ENCODE measurements around the gene PGAP3.

PGAP3 gene

DNA sequence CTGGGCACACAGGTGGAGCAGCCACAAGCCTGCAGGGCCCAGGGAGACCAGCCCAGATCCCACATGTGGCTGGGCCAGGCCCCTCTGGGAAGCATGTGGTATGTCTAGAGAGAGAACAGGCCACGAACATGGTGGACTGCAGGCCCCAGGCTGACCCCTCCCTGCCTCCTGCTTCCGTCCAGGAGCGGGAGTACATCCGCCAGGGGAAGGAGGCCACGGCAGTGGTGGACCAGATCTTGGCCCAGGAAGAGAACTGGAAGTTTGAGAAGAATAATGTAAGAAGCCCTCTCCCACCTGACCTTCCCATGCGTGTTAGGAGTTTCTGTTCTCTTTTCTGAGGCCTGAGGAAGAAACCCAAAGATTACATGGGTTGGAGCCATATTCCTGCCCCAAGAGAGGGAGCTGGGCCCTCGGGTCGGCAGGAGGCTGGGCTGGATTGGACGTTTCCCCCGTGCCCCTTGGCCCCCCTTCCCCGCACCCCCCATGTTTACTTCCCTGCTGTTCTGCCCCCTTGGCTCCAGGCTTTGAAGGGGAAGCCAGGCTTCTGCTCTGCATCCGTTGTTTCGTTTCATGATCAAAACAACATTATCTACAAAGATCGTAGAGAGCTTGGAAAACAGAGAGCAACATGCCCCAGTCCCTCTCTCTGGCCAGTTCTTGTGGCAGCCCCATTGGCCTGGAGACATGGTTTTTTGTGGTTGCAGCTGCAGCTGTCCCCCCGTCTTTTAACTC, 28.4 kb downstream of the PGAP3 start:
- no peak for DNase-seq

DNA sequence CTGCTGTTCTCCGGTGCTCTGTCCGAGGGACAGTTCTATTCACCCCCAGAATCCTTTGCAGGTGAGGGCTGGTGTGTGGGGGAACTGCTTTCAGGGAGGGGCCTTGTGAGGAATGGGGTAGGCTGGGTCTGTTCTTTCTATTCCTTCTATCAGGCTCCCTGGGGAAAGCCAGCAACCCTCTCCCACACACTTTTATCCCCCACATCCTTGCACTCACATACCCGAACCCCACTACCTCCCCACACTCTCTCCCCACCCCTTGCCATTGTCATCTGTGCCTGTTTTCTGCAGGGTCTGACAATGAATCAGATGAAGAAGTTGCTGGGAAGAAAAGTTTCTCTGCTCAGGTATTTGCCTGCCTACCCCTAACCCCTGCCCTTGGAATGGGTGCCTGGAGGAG, 29.1 kb downstream of the PGAP3 start:
- DNase-seq = no peak

DNA sequence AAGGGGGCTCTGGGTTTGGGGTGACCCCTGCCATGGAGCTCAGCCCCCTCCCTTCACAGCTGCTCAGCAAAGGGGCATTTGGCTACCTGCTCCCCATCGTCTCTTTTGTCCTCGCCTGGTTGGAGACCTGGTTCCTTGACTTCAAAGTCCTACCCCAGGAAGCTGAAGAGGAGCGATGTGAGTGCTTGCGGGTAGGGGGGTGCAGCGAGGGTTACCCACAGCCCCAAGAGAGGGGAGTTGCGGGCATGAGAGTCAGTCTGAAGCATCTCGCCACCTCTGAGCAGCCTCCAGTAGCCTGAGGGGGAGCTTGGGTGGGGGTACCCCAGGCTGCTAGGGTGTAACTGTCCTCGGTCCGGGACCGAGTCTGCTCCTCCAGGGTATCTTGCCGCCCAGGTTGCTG, 29.5 kb downstream of the PGAP3 start:
- DNase-seq = no peak

DNA sequence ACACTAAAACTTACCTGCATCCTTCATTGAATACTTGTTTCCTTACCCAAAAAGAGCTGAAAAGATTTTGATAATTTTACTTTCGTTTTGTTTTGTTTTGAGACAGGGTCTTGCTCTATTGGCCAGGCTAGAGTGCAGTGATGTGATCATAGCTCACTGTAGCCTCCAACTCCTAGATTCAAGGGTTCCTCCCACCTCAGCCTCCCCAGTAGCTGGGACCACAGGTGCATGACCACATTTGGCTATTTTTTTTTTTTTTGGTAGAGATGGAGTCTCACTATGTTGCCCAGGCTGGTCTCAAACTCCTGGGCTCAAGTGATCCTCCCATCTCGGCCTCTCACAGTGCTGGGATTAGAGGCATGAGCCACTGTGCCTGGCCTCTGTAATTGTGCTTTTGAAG, 32.8 kb downstream of the PGAP3 start:
- DNase-seq = no peak

DNA sequence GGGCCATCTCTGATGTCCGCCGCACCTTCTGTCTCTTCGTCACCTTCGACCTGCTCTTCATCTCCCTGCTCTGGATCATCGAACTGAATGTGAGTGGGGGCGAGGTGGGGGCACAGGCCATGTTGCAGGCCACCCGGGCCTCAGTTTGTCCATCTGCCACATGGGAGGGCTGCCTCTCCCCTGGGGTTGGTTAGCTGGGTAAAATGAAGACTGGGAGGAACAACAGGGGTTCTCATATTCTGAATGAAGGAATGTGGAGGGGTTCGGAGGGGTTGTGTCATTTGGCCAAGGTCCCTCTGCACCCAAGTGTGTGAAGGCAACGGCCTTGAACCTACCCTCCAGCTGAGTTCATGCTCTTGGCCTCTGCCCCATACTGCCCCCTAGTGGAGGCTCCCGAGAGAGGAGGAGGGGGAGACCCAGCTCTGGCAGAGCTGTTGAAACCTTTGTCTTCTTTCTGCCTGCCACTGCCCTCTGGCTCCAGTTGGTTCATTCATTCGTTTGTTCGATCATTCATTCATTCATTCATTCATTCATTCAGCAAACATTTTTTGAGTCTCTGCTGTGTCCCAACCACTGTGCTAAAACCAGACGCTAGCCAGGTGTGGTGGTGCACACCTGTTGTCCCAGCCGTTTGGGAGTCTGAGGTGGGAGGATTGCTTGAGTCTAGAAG, 34.1 kb downstream of the PGAP3 start:
- DNase-seq = peak in 1 of 2 experiments; percentile 37

DNA sequence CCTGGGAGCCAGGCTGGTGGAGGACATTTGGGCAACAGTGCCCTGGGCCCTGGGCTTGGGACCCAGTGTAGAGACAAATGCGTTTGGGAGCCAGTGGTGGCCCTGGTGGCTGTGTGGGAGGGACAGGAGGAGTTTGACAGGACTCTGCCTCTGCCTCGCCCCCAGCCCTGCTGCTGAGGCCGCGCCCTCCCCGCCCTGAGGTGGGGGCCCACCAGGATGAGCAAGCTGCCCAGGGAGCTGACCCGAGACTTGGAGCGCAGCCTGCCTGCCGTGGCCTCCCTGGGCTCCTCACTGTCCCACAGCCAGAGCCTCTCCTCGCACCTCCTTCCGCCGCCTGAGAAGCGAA, 34.6 kb downstream of the PGAP3 start:
- no peak for DNase-seq

DNA sequence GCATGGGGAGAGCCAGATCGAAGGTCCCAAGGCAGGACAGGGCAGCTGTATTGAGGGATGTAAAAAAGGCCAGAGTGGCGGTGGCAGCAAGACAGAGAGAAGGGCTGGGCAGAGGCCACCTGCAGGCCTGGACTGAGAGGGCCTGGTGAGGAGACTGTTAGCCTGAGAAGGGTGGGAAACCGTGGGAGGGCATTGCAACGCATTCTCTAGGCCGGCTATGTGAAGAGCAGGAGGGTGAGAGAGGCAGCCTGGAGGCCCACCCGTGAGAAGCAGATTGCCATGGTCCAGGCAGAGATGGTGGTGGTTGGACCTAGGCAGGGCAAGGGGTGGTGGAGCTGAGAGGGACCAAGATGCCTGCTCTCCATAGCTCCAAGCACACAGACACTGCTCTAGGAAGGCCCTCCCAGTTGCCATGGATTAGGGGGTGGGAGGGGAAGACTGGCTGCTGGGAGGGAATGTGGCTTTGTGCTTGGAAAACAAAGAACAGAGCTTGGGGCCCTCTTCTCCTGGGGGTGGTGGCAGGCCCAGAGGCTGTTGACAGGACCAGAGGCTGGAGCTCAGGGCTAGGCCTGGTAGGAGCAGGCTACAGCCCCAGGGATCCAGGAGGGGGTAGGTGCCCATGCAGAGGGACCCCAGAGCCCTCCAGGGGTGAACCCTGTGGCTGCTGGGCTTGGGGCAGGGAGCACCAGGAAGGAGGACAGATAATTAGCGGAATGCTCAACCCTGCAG, 35.1 kb downstream of the PGAP3 start:
- DNase-seq = no peak

DNA sequence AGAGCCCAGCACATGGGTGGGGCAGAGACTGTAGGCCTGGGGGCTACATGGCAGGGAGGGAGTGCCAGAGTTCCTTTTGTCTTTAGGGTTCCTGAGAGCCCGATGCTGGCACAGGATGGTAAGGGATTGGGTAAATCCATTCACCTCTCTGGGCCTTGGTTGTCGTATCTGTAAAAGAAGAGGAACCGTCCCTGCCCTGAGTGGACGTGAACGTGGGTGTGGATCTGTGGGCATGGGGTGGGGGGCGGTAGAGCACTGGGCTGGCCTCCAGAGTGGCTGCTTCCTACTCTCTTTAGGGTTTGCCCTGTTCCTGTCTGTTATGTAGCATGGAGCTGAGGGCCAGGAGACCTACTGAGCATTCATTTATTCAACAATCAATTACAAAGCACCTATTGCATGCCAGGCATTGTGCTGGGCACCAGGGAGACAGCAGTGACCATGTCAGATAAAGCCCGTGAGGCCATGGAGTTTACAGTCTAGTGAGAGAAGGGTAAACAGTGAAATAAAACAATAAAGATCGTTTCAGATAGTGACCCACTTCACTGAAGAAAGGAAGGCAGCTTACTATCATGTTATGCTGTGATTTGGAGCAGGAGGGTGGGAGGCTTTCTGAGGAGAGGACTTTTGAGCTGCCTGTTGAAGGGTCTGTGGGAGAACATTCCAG, 35.8 kb downstream of the PGAP3 start:
- DNase-seq = no peak

DNA sequence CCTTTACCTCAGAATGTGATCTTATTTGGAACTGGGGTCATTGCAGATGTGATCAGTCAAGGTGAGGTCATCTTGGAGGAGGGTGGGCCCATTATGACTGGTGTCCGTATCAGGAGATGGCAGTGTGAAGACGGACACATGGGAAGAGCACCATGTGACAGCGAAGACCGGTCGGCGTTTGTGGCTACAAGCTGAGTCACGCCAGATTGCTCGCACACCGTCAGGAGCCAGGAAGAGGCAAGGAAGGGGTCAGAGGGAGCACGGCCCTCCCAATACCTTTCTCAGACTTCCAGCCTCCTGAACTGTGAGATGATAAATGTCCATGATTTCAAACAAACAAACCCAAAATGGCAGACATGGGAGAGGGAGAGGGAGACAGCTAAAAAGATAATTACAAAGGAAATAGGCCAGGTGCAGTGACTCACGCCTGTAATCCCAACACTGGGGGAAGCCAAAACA, 37.7 kb downstream of the PGAP3 start:
- no peak for DNase-seq

DNA sequence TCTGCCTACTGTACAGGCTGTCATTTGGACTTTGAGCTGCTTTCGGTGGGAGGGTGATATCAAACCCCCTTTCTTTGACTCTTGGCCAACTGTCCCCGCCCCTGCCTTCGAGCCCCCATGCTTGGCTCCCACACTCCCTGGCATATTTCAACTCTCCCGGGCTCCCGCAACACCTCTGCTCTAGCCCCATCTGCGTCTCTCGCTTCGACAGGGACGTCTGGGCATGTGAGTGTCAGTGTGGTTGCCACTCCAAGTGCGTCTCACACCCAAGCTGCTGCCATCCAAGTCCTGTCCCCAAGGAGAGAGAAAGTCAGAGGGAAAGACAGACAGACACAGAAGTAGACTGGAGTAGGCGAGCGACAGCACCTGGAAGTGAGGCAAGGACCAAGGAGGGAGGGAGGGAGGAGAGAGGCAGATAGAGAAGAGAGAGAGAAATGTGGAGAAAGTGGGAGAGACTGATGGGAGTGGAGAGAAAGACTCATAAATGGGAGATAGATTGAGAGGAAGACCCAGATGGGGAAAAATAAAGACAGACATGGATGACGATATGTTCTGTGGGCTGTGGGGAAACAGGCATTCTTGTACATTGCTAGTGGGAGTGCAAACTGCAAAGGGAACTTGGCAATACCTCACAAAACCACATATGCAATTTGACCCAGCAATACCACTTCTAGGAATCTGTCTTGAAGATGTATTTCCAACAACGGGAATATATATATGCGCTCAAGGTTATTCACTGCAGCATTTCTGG, 39.1 kb downstream of the PGAP3 start:
- no peak for DNase-seq

DNA sequence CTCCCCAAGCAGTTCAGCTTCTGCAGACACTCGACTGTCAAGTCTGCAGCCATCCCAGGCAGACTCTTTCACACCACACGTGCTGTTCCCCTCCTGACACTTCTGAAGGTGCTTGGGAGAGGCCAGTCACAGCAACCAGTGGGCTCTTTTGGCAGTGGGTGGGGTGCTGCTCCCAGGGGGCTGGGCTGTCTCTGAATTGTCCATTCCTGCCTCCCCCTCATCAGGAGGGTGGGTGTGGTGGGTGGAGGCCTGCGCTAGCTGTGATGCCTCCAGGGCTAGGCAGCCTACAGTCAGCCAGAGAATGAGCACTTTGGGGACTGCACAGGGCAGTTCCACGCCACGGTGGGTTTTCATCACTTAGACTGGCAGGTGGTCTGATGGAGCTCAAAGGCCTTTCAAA, 40.6 kb downstream of the PGAP3 start:
- no peak for DNase-seq

DNA sequence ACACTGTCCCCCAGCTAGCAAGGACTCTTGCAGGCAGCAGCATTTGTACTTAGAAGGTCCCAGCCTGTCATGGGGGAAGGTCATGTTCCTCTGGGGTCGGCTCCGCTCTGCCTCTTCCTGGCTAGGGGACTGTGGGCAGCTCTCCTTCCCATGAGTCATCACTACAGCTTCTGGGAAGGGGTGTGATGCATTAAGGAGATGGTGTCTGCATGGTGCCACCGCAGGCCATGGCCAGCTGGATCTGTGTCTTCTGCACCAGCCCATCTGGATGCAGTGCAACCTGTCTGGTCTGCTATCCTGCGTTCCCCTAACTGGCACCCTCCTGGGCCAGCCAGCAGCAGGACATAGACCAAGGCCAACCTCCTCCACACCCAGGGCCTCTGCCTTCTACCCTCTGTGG, 44.6 kb downstream of the PGAP3 start:
- no peak for DNase-seq

DNA sequence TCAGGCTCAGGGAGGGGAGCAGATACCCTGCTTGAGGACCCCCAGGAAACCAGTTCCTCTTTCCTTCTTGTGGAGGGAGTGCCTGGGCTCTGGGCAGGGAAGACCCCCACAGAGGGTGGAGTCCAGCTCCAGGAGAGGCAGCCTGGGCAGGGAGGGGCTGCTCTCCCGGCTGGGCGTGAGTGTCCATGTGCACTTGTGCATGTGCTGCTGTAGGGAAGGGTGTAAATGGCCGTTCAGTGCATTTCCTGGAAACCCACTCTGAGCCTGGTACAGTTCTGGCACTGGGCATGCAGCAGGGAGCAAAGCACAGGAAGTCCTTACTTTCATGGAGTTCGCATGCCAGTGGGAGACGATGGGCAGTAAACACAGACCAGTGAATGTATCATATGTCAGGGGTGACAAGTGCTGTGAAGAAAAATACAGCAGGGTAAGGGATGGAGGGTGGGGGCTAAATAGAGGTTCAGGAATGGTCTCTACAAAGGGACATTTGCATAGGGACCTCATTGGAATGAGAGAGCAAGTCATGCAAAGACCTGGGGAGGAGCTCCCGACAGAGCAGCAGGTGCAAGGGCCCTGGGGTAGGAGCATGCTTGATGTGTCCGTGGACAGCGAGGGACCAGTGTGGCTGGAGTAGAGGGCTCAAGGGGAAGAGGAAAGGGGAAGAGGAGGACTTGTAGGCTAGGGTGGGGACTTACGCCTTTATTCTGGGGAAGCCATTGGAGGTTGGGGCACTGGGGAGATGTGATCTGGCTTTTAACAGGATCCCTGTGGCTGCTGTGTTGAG, 45.4 kb downstream of the PGAP3 start:
- DNase-seq = no peak

DNA sequence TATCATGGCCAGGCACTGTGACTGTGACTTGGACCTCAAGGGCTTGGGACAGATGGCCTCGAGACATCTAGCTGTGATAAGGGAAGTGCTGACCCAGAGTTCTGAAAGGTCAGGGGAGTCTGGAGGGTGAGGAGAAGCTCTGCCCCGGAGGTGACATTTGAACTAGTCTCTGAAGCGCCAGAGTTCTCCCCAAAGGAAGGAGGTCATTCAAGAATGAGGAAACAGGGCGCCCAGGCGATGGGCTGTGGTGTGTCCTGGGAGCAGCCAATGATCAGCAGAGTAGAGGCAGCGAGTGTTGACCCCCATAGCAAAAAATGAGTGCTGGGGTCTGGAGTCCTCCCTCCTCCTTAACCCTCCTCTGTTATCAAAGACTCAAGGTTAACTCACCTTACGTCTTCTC, 46.0 kb downstream of the PGAP3 start:
- no peak for DNase-seq

DNA sequence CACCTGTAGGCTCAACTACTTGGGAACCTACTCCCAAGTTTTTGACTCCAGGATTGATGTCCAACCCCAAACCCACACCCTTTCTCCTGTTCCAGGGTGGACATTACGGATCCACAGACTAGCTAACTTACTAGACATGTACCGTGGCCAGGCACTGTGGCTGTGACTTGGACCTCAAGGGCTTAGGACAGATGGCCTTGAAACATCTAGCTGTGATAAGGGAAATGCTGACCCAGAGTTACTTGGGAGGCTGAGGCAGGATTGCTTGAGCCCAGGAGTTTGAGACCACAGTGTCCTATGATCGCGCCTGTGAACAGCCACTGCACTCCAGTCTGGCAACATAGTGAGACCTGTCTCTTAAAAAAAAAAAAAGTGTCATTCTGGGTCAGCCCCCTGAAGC, 46.8 kb downstream of the PGAP3 start:
- DNase-seq = no peak

DNA sequence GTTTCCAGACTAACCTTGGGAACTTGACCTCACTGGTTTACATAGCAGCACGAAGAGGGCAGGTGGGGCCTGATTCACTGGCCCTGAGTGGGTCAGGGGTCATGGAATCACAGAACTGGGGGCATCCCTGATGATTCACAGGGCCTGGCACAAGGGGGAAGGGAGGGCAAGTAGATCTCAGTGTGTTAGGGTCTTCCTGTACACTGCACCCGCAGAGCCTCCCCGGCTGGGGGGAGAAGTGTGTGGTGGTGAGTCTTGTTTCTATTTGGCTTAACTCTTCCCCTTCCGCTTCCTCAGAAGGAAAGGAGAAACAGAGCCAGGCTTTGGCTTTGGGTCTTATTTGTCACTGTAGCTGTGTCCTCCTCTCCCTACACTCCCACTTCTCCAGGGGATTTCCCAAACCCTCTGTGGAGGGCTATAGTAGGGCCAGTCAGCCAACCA, 47.2 kb downstream of the PGAP3 start:
- no peak for DNase-seq

DNA sequence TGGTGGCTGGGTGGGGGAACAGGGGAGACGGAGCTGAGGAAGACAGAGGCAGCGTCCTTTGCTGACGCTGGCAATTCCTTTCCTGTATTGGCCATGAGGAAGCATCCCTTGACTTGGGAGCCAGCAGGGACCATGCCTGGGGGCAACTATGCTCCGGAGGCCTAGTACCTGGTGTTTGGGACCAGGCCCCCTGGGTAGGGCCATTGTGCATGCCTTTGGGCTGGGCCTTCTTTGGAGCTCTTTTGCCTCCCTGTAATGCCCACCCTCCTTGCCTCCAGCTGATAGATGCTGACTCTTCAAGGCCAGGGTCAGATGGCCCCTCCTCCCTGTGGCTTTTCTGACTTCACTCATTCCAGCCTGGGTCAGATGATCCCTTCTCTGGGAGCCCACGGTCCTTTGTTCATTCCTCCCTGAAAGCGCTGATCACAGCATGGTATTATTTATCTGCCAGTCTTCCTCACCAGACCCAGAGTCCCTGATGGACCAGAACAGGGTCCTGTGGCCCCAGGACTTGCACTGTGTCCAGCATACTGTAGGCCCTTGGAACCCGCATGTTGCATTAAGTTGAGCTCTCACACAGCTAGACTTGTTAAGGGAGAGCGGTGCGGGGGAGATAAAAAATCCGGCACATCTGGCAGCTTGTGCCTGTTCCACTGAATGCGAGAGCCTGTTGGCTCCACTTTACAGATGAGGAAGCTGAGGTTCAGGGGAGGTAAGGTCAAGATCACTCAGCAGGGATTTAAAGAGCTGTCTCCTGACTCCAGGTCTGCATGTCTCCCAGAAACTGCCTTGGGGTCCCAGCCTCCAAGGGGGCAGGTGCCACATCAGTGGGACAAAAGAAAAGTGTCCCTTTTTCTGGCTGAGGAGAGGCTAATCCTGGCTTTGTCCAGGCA, 48.0 kb downstream of the PGAP3 start:
- no peak for DNase-seq

DNA sequence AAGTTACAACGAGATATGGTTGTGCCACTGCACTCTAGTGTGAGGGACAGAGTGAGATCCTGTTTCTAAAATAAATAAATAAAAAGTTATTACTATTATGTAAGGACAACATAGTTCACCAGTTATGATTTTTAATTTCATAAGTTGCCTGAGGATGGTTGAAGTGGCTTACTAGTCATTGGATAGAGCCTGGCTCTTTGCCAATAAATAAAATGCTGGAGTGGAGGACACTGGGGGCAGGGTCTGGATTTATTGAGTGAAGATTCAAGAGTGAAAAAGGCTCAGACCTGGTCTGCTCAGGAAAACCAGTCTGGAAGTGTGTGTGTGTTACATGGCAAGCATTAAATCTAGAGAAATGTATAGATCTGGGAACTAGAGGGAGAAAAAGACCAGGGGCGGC, 48.8 kb downstream of the PGAP3 start:
- DNase-seq = no peak

DNA sequence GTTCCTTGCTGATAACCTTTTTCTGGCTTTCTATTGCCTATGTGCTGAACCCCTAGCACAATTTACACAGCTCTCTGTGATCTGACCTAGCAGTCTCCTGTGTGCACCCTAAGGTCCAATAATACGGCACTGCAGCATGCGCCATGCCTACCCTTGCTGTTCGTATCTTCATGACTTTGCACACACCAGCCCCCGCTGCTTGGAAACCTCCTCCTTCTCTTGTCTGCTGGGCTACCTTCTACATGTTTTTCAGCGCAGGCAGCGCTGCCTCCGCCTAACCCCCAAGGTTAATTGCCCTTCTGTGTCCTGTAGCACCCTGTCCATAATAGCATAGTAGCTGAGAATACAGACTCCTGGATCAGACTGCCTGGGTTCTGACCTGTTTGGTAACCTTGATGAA, 49.5 kb downstream of the PGAP3 start:
- no peak for DNase-seq

DNA sequence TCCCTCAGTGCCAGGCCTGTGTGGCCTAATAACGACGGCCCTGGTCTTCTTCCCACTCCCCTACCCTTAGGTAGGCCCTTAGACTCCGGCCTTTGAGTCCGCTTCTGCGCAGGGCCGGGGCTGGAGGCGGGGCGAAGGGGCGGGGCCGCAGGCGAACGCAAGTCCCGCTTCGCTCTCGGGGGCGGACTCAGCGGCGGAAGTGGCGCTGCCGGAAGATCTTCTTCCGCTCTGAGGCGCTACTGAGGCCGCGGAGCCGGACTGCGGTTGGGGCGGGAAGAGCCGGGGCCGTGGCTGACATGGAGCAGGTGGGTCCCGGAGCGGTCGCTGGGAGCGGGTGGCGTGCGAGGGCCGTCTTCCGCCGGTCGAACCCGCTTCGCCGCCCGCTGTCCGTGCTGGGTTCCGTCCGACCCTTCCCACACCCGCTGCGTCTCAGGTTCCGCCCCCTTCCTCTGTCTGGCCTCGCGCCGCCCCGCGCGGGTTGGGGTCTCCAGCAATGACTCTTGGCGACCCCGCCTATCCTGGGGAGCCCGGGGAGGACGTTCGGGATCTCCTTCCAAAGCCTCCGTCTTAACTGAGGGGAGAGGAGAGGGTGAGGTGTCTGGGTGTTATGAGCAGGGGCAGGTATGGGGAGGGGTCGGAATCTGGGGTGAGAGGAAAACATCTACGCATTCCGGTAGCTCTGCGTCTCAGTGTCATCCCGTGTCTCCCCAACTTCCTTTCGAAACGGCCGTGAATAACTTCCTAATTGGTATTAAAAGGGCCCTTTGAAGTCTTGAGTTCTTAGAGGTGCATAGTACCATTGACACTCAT, 50.7 kb downstream of the PGAP3 start, which contains the start of gene STARD3:
TSS of gene STARD3 (plus strand) at position 218 of the 810 bp plus-strand sequence. CDS start 16,388 bp downstream, outside the sequence.
- DNase-seq = peak; percentile 43 to 89
